IMR-90 (cell line): ENCODE data around the gene CNTN5. TPM values are rescaled to one million over a fixed set of nuclear protein-coding genes. Genes with fewer than 3 reads are reported as not detected.

Source experiments
- ATAC-seq: fragments of 200-7000 bp; cut with Tn5 transposase; 2 replicates; pipeline ENCODE4 v1.9.1; 2020; ENCODE audit warnings: low read depth, mild to moderate bottlenecking, moderate library complexity
- BruUV-seq: library from RNA; stranded (reverse); fragments of 400-500 nt; replicated peaks from 2 replicates; lab custom pipeline; 2021; lab: Mats Ljungman, UMichigan
- CTCF ChIA-PET: fragments of 300-600 bp; formaldehyde crosslinking; extraction: SDS; loops from one replicate; lab custom pipeline; 2021; ENCODE audit warnings: antibody characterized with exemption; lab: Yijun Ruan, JAX
- POLR2A ChIA-PET: fragments of 300-600 bp; sonication (Branson Sonifier 250); formaldehyde crosslinking; loops from one replicate; lab custom pipeline; 2022; ENCODE audit warnings: antibody characterized with exemption; ENCODE audit not compliant: unreplicated experiment; lab: Charles Lee
- DNase-seq: peaks from one replicate; pipeline ENCODE4 v3.0.0; 2013
- H2AFZ ChIP-seq: replicated peaks from 2 replicates; pipeline ENCODE3; 2013; ENCODE audit warnings: low read length, mild to moderate bottlenecking; ENCODE audit not compliant: poor library complexity
- H2AK5ac ChIP-seq: 2 replicates; pipeline ENCODE4 v1.6.1; 2013; ENCODE audit warnings: low read depth, low read length, inconsistent platforms
- H2AK9ac ChIP-seq: replicated peaks from 2 replicates; pipeline ENCODE3; 2013; ENCODE audit warnings: mild to moderate bottlenecking, low read depth, low read length, moderate library complexity; ENCODE audit not compliant: poor library complexity
- H2BK120ac ChIP-seq: 2 replicates; pipeline ENCODE4 v1.6.1; 2013; ENCODE audit warnings: low read depth, low read length, inconsistent platforms
- H2BK15ac ChIP-seq: 3 replicates; pipeline ENCODE4 v1.6.1; 2013; ENCODE audit warnings: low read depth, low read length, inconsistent platforms
- H2BK20ac ChIP-seq: 2 replicates; pipeline ENCODE4 v1.6.1; 2013; ENCODE audit warnings: low read depth, mild to moderate bottlenecking, inconsistent platforms, low read length, moderate library complexity
- H2BK5ac ChIP-seq: 2 replicates; pipeline ENCODE4 v1.6.1; 2013; ENCODE audit warnings: mild to moderate bottlenecking, low read depth, low read length, inconsistent platforms; ENCODE audit not compliant: poor library complexity, severe bottlenecking
- H3K14ac ChIP-seq: replicated peaks from 2 replicates; pipeline ENCODE4 v1.6.1; 2013; ENCODE audit warnings: low read depth, low read length, inconsistent platforms
- H3K18ac ChIP-seq: 2 replicates; pipeline ENCODE4 v1.6.1; 2013; ENCODE audit warnings: low read depth, low read length, control low read depth
- H3K23ac ChIP-seq: 2 replicates; pipeline ENCODE4 v1.6.1; 2013; ENCODE audit warnings: low read depth, low read length, inconsistent platforms
- H3K27ac ChIP-seq: 2 replicates; pipeline ENCODE4 v1.5.1; 2013; ENCODE audit warnings: mild to moderate bottlenecking, control low read depth, low read length; ENCODE audit not compliant: insufficient read depth
- H3K27me3 ChIP-seq: 2 replicates; pipeline ENCODE4 v1.6.1; 2013; ENCODE audit warnings: low read length; ENCODE audit not compliant: control insufficient read depth, insufficient read depth
- H3K36me3 ChIP-seq: 2 replicates; pipeline ENCODE4 v1.6.1; 2013; ENCODE audit warnings: low read length, mixed read lengths; ENCODE audit not compliant: control insufficient read depth, insufficient read depth
- H3K4ac ChIP-seq: 2 replicates; pipeline ENCODE4 v1.6.1; 2013; ENCODE audit warnings: low read depth, low read length, inconsistent platforms
- H3K4me1 ChIP-seq: 2 replicates; pipeline ENCODE4 v1.6.1; 2013; ENCODE audit warnings: low read length, mixed read lengths; ENCODE audit not compliant: control insufficient read depth, insufficient read depth
- H3K4me2 ChIP-seq: 2 replicates; pipeline ENCODE4 v1.6.1; 2013; ENCODE audit warnings: low read depth, mild to moderate bottlenecking, control low read depth, low read length, moderate library complexity
- H3K4me3 ChIP-seq: 2 replicates; pipeline ENCODE4 v1.5.1; 2013; ENCODE audit warnings: low read depth, mild to moderate bottlenecking, control low read depth, low read length, moderate library complexity; ENCODE audit not compliant: insufficient read depth
- H3K56ac ChIP-seq: 2 replicates; pipeline ENCODE4 v1.6.1; 2013; ENCODE audit warnings: low read length, inconsistent platforms; ENCODE audit not compliant: insufficient read depth; ENCODE audit errors: extremely low read depth
- H3K79me1 ChIP-seq, 2 experiments: 2 replicates each; pipeline ENCODE4 v1.6.1; 2013; ENCODE audit warnings: low read length in 2 of 2, inconsistent platforms in 1 of 2, low read depth in 1 of 2
- H3K9ac ChIP-seq: 2 replicates; pipeline ENCODE4 v1.6.1; 2013; ENCODE audit warnings: low read depth, low read length, control low read depth
- H3K9me1 ChIP-seq: 2 replicates; pipeline ENCODE4 v1.6.1; 2013; ENCODE audit warnings: low read length, inconsistent platforms; ENCODE audit not compliant: insufficient read depth
- H3K9me3 ChIP-seq: 2 replicates; pipeline ENCODE4 v1.6.1; 2013; ENCODE audit warnings: low read length; ENCODE audit not compliant: control insufficient read depth, insufficient read depth
- H4K20me1 ChIP-seq: 2 replicates; pipeline ENCODE4 v1.6.1; 2013; ENCODE audit warnings: low read length, inconsistent platforms; ENCODE audit not compliant: insufficient read depth
- H4K5ac ChIP-seq: 2 replicates; pipeline ENCODE4 v1.6.1; 2013; ENCODE audit warnings: mild to moderate bottlenecking, low read depth, low read length, control low read depth
- H4K8ac ChIP-seq, 2 experiments: 2 replicates each; pipeline ENCODE4 v1.6.1; 2013; ENCODE audit warnings: low read depth in 2 of 2, low read length in 2 of 2, control low read depth in 1 of 2, inconsistent platforms in 1 of 2
- H4K91ac ChIP-seq: 2 replicates; pipeline ENCODE4 v1.6.1; 2013; ENCODE audit warnings: low read depth, low read length, inconsistent platforms; ENCODE audit not compliant: insufficient read depth
- MAFK ChIP-seq: IDR thresholded peaks from 2 replicates; pipeline ENCODE4 v1.6.1; 2012; ENCODE audit warnings: low read depth, low read length, improper control_type of control experiment
- RAD21 ChIP-seq: IDR thresholded peaks from 2 replicates; pipeline ENCODE4 v1.6.1; 2012; ENCODE audit warnings: low read length, improper control_type of control experiment
- dilution Hi-C: fragments of 300-500 bp; cut with HindIII; formaldehyde crosslinking; loops from one replicate; pipeline ENCODE4 v1.14.3; 2018; ENCODE audit warnings: low sequenced_read_pairs; ENCODE audit not compliant: unreplicated experiment
- in situ Hi-C: fragments of 300-500 bp; cut with MboI; formaldehyde crosslinking; loops from 3 replicates; pipeline ENCODE4 v1.14.3; 2019; ENCODE audit warnings: low sequenced_read_pairs, inconsistent platforms, mixed read lengths
- intact Hi-C: fragments of 100-400 bp; cut with micrococcal nuclease; formaldehyde crosslinking; loops from 2 replicates; pipeline ENCODE4 v1.10.0; 2022
- polyA plus RNA-seq, 3 experiments: library from polyadenylated mRNA; depleted of rRNA; stranded (reverse); fragments of >200 nt; gene quantifications; 2 replicates each; pipeline ENCODE4 v1.2.3, GENCODE V29; 2012; ENCODE audit warnings: low replicate concordance in 1 of 3
- total RNA-seq: library from RNA; depleted of rRNA; stranded (reverse); fragments of >200 nt; gene quantifications from 2 replicates; pipeline ENCODE4 v1.2.3, GENCODE V29; 2012
- TF ChIP-seq, protein P1 (sequence below): fragments of 150-350 bp; IDR thresholded peaks from 2 replicates; pipeline ENCODE4 v1.6.1; 2016; ENCODE audit warnings: low read depth, mild to moderate bottlenecking, low read length, moderate library complexity, borderline replicate concordance

CNTN5 gene
- total and polyA plus RNA-seq, 2 of the 4 experiments (the other 2 are of a cell fraction): not detected

DNA sequence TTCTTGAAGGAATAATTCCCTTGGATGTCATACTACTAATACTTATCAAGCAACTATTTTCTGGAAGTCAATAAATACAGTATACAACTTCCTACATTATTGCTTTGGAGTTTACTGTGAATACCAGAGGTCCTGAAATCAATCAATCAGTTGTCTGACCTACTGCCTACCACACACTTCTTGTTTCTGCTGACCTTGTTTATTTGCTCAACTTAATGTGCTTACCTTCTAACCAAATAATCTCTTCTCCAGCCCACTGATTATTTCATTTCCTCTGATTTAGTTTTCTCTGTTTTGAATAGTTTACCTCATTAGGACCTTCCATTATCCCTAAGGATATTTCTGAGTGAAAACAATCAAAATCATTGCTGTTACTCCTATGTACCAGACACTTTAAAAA is 1142.7 kb downstream of the CNTN5 start:
- no peaks in the 10 kb centered on the region for H3K79me1 ChIP-seq
- H3K4ac ChIP-seq: no peak overlapping the region
- no peak overlapping the region for H3K56ac ChIP-seq
- no peak overlapping the region for H3K23ac ChIP-seq
- ChIA-PET CTCF (no interaction called here), POLR2A (no interaction called here)
- H2AK9ac ChIP-seq: no peak overlapping the region
- in situ Hi-C loops (no loop called here), intact Hi-C loops (no loop called here), dilution Hi-C loops (no loop called here)
- H2BK120ac ChIP-seq: no peak overlapping the region
- no peaks in the 10 kb centered on the region for H3K9me1 ChIP-seq
- no peak overlapping the region for H3K14ac ChIP-seq
- no peak overlapping the region for H4K5ac ChIP-seq
- no peak overlapping the region for H3K4me2 ChIP-seq
- H2AK5ac ChIP-seq: no peak overlapping the region
- ATAC-seq (no peak), DNase-seq (no peak)
- no peak overlapping the region for H4K91ac ChIP-seq
- no TSS peak for BruUV-seq
- H3K9ac ChIP-seq: no peak overlapping the region
- H3K27me3 ChIP-seq: no peaks in the 10 kb centered on the region
- H4K20me1 ChIP-seq: no peaks in the 10 kb centered on the region
- H3K27ac ChIP-seq: no peak overlapping the region
- no peak overlapping the region for H2BK15ac ChIP-seq
- no peak overlapping the region for H3K18ac ChIP-seq
- no peak overlapping the region for H2BK5ac ChIP-seq
- TF ChIP-seq RAD21 (no peak), MAFK (peak; percentile 47)
- TF ChIP-seq, protein P1, sequence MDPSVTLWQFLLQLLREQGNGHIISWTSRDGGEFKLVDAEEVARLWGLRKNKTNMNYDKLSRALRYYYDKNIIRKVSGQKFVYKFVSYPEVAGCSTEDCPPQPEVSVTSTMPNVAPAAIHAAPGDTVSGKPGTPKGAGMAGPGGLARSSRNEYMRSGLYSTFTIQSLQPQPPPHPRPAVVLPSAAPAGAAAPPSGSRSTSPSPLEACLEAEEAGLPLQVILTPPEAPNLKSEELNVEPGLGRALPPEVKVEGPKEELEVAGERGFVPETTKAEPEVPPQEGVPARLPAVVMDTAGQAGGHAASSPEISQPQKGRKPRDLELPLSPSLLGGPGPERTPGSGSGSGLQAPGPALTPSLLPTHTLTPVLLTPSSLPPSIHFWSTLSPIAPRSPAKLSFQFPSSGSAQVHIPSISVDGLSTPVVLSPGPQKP: no peak
- H3K9me3 ChIP-seq: no peaks in the 10 kb centered on the region
- H3K4me1 ChIP-seq: no peaks in the 10 kb centered on the region
- H3K4me3 ChIP-seq: no peak overlapping the region
- H2BK20ac ChIP-seq: no peak overlapping the region
- no peak overlapping the region for H4K8ac ChIP-seq
- H2AFZ ChIP-seq: no peak overlapping the region
- no peaks in the 10 kb centered on the region for H3K36me3 ChIP-seq
